ENCODE results near the gene TMEM184B.

The TMEM184B gene

DNA sequence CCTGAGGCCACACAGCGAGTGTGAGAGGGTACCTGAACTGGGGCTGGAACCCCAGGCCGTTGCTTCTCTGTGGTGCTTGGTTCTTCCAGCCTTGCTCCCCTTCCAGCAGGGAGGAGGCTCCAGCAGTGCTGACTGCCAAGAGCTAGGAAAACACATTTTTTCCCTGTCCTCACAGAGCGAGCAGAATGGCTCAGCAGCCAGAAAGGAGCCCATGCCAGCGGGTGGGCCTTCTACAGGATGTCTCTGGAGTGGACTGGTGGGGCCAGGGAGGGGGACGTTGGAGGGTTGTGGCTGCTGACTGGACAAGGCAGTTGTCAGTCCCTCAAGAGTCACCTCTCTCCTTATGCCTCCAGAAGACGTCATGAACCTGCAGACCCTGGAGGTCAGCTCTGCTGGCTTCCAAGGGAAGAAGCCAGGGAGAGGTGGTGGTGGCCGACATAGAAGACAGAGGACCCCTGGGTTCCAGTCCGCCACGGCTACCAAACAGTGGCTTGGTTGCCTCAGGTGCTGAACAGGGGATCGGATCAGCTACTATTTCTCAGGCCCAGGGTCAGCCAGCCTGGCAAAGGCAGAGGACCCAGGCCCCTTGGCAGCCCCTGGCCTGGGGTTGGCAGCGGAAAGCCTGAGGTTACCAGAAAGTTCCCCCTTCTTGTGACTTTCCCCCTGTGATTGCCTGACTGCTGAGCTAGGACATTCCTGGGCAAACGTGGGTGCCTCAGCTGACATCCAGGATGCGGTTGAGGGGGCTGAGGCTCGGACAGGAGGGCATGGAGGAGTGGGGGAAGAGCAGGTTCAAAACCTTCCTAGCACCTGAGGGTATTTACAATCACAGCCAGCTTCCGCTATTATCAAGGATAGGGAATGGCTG, 67.3 kb downstream of the TMEM184B start:
- DNase-seq (ENCODE audit: low read depth in 2 of 2) = no peak

DNA sequence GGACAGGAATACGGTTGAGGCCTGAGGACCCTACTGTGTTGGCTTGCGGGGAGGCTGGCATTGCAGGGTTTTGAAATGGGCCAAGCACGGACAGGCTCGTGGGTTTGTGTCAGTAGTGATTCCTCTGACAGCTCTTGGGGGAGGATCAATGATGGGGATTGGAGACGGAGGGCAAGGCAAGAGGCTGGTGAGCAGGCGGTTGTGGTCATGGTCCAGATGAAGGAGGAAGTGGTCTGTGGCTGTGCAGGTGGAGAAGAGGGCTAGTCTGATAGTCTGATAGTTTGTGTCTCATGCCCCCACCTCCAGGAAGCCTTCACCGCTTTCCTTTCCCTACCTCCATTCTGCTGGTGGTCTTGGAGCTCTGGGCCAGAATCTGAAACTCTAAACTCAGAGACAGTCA, 68.0 kb downstream of the TMEM184B start:
- DNase-seq (ENCODE audit: low read depth in 2 of 2) = no peak

DNA sequence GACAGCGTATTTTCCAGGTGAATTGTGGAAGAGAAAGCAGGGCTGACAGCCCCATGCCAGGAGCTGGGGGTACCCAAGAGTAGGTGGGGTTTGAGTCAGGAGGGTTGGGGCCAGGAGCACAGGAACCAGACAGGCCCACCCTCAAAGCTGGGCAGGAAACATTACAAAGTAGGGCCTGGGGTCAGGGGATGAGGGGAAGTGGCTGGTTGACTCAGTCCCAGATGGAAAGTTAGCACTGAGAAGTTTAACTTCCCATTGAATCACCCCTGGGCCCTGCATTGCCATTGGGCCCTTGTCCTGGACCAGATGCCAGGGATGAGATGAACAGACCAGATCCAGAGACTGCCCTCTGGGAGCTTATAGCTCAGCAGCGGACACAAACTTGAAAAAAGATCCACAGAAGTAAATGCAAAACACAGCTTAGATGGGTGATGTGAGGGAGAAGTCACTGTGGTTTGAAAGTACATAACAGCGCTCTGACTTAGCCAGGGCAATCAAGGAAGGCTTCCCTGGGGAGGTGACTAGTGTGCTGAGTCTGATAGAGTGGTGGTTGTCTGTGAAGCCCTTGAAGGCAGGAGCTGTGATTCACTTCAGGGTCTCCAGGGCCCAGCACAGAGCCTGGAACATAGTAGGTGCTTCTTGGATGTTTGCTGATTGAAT, 68.8 kb downstream of the TMEM184B start:
- DNase-seq (ENCODE audit: low read depth in 2 of 2) = no peak

DNA sequence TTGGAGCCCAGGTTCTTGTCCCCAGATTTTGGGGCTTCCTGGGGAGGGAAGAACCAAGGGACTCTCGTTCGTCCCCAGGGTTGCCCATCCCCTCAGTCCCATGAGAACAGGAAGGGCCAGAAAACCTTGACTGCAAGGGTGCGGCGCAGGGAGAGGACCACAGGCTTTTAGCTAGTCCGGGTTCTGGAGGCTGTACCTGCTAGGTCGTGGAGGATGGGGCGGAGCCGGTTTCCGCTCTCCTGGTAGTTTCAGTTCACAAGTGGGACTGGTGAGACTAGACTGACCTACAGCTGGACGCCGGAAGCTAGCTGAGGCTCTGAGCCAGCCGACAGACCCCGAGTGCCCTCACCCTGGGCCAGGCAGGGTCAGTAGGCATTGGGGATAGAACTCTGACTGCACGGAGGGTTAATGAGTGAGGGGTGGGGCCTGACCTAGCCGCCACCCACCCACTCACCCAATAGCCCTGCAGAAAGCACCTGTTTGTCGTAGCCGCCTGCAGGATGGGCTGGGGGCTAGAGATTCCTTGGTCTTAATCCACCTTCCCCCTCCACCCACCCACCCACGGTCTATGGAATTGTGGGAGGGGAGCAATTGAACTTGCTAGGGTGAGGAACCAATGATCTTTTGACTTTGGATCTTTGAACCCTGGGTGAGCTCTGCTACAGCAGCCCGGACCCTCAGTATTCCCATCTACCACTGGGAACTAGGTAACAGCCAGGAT, 69.6 kb downstream of the TMEM184B start:
- no peak for DNase-seq (ENCODE audit: low read depth in 2 of 2)

DNA sequence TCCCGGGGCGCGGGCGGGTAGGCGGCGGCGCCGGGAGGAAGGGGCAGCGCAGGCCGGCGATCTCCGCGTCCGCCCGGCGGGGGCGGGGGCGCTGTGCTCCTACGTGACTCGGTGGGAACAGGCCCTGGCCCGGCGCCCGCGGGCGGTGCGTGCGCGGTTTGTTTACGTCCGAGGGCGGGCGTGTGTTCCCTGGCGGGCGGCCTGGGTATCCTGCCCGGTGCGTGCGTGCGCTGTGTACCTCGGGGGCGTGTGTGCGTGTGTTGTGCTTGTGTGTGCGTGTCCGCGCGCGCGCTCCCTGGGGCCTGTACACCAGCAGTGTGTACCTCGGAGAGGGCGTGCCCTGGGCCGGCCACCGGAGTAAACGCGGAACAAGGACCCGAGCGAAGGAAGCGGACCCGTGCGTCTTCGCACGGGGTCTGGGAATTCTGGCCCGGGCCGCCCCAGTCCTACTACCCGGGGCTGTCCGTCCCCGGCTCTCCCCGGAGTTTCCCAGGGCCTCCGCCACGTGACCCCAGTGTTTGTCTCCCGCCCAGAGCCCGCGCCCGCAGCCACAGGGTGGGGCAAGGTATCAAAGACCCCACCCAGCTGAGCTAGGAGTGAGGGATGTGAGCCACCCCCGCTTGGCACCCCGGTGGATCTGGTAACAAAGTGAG, 70.2 kb downstream of the TMEM184B start:
- peak in 1 of 2 experiments; percentile 47 for DNase-seq (ENCODE audit: low read depth in 2 of 2)

DNA sequence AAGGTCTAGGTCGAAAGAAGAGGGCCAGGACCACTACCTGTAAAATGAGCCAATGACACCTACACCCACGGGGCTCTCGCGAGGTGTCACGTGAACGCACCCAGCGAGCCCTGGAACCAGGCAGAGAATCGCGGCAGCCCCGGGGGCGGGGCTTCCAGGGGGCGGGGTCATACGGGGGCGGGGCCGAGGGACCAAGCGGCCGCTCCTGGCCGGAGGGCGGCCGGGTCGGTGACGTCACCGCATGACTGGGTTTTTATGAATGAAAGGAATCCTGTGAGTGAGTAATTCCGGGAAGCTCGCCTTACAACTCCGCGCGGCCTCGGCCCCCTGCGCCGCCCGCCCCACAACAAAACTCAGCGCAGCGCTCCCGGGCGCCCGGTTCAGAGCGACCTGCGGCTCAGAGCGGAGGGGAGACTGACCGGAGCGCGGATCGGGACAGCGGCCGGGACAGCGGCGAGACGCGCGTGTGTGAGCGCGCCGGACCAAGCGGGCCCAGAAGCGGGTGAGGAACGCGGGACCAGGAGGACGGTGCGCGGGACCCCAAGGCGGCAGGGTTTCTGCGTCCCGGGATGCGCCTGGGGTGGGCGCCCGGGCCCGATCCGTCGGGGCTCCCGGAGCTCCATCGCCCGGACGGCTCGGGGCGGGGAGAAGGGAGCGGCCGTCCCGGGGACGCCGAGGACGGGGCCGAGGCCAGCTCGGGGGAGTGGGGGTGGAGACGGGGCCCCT, 70.9 kb downstream of the TMEM184B start, which contains the start of gene MAFF:
TSS of gene MAFF (plus strand) at position 284 of the 726 bp plus-strand sequence. CDS start 11,860 bp downstream, outside the sequence.
- peak; percentile 75 to 94 for DNase-seq (ENCODE audit: low read depth in 2 of 2)

DNA sequence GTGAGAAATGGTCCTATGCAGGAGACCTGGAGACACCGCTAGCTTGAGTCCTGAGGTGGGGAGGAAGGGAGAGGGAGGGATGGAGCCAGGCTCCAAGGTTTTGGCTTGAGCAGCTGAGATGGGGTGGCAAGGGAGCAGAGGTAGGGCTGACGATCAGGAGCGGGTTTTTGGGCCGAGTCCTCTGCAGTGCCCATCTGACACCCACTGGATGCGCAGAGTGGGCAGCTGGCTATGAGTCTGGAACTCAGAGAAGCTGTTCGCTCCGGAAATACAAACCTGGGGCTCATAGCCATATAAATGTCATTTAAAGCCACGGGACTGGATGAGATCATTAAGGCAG, 71.5 kb downstream of the TMEM184B start:
- no peak for DNase-seq (ENCODE audit: low read depth in 2 of 2)

DNA sequence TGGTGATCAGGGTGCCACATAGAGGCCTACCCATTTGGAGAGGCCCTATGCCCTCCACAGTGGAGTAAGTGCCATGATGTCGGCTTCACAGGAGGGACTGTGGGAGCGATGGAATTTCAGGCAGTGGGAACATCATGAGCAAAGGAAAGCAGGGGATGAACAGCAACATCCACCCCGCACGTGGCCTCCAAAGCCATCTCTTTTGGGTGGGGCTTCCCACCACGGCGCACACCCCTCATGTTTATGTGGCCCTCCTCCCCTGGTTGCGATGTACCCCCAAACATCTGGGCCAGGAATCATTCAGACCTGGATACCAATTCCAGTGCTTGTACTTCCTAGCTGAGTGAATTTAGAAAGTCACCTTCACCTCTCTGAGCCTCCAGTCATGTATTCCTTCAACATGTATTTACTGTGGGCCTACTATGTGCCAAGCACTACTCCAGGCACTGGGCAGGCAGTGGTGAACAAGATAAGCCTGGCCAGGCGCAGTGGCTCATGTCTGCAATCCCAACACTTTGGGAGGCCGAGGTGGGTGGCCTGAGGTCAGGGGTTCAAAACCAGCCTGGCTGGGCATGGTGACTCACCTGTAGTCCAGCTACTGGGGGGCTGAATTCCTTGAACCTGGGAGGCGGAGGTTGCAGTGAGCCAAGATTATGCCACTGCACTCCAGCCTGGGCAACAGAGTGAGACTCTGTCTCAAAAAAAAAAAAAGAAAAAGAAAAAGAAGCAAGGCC, 72.8 kb downstream of the TMEM184B start:
- DNase-seq (ENCODE audit: low read depth in 2 of 2) = no peak

DNA sequence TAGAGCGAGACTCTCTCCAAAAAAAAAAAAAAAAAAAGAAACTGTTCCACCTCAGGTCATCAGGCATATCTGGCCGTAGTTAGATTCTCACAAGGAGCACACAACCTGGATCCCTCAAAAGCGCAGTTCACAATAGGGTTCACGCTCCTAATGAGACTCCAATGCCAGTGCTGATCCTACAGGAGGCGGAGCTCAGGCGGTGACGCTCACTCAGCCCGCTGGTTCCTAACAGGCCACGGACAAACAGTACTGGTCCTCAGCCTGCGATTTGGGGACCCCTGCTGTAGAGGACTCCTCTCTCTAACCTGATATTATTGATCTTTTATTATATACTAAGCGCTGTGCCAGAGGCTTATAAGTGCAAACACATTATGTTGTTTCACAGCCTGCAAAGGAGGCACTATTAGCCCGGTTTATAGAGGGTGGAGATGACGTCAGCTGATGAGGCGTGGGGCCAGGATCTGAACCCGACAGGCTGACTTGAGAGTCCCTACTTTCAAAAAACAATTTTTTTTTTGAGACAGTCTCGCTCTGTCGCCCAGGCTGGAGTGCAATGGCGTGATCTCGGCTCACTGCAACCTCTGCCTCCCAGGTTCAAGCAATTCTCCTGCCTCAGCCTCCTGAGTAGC, 75.9 kb downstream of the TMEM184B start:
- no peak for DNase-seq (ENCODE audit: low read depth in 2 of 2)

DNA sequence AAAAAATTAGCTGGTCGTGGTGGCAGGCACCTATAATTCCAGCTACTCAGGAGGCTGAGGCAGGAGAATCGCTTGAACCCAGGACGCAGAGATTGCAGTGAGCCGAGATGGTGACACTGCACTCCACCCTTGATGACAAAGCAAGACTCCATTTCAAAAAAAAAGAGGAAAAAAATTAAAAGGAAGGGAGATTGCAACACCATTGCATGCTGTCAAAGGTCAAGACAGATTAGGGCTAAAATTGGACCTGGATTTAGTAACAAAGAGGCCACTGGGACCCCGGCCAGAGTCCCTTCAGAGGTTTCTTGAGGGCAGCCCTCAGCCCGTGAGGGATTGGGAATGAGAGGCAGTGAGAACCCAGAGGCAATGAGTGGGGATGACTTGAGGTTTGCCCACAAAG, 79.2 kb downstream of the TMEM184B start:
- no peak for DNase-seq (ENCODE audit: low read depth in 2 of 2)

DNA sequence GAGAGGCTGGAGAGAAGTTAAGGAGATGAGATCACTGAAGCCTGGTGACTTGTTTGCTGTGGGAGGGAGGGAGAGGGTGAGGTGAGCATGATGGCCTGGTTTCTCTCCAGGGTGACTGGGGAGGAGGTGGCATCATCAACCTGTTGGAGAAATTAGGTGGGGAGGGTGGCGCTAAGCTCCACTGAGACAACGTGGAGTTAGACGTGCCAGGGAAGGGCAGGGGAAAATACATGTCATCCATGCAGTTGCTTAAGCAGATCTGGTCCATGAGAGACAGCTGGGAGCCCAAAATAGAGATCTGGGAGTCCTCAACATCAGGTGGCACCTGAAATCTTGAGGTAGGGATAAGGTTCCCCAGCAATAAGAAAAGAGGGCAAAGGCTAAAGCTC, 80.3 kb downstream of the TMEM184B start:
- no peak for DNase-seq (ENCODE audit: low read depth in 2 of 2)

DNA sequence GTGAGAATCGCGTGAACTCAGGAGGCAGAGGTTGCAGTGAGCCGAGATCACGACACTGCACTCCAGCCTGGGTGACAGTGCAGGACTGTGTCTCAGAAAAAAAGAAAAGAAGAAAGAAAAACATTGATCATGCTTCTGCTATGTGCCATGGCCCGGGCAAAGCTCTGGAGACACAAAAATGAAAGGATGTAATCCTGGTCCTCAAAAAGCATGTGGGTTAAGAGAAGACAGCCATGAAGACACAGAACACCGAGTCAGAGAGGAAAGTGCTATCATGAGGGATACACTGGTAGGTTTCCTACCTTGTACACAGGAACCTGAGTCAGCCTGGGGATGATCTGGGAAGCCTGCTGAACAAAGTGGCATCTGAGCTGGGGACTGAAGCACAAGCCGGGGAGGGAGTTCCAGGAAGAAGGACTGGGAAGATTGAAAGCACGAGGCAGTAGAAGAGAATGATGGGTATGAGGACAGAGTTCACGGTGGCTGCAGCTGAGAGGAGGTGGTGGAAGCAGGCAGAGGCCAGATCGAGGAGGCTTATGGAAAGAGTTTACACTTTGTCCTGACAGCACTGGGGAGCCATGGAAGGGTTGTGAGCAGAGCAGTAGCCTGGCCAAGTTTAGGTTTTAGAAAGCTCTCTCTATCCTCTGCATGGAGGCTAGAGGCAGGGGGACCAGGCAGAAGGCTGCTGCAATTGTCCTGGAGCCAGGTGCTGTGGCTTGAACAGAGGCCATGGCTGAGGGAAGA, 80.9 kb downstream of the TMEM184B start:
- no peak for DNase-seq (ENCODE audit: low read depth in 2 of 2)

DNA sequence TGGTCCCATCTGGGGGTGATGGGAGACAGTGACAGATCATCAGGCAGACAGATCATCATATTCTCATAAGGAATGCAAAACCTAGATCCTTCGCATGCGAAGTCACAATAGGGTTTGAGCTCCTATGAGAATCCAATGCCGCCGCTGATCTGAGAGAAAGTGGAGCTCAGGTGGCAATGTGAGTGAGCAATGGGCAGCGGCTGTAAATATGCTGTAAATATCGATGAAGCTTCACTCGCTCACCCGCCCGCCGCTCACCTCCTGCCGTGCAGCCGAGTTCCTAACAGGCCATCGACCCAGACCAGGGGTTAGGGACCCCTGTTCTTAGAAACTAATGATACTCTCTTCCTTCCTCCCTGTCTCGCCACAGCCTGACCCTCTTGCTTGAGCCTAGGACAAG, 81.8 kb downstream of the TMEM184B start:
- no peak for DNase-seq (ENCODE audit: low read depth in 2 of 2)

DNA sequence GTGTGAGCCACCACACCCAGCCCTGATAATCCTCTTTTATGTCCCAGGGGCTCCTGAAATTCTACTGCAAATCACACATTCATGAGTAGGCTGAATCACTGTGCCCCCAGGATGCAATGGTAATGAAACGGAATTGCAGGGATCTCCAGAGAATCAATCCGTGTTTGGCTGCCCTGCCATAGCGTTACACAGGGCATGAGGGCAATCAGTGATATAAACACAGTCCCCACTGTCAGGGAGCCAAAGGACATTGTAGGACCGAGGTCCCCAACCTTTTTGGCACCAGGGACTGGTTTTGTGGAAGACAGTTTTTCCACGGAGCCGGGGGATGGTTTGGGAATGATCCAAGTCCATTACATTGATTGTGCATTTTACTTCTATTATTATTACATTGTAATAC, 82.2 kb downstream of the TMEM184B start:
- no peak for DNase-seq (ENCODE audit: low read depth in 2 of 2)

DNA sequence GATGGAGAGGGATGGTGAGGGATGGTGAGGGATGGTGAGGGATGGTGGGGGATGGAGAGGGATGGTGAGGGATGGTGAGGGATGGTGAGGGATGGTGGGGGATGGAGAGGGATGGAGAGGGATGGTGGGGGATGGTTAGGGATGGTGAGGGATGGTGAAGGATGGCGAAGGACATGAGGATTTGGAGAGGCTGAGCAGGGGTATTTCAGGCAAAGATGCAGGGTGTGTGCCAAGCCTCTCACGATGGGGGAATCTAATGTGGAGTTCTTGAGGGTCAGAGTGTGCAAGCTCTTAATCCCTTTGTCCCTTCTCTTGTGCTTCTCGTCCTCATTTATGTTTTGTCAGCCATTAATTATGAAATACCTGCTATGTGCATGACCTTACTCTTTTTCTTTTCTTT, 83.7 kb downstream of the TMEM184B start:
- no peak for DNase-seq (ENCODE audit: low read depth in 2 of 2)

DNA sequence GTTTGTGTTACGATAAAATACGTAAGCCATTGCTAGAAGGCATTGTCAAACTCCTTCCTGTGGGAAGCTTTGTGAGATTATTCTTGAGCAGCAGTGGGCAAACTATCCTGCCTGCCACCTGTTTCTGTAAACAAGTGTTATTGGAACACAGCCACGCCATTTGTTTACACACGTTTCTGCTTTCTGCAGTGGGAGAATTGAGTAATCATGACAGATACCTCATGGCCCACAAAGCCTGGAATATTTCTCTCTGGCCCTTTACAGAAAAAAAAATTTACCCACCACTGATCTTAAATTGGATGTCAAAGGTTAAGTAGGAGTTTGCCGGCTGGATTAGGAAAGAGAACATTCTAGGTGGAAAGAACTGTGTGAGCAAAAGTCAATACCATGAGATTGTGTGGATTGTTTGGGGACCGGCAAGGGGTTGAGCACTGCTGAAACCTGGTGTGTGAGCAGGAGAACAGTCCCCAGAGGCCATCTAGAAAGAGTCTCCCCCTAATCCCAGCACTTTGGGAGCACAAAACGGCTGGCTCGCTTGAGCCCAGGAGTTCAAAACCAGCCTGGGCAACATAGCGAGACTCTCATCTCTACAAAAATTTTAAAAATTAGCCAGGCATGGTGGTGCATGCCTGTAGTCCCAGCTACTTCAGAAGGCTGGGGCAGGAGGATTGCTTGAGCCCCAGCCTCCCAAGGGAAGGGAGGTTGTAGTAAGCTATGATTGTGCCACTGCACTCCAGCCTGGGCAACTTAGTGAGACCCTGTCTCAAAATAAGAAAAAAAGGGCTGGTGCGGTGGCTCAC, 85.2 kb downstream of the TMEM184B start:
- no peak for DNase-seq (ENCODE audit: low read depth in 2 of 2)

DNA sequence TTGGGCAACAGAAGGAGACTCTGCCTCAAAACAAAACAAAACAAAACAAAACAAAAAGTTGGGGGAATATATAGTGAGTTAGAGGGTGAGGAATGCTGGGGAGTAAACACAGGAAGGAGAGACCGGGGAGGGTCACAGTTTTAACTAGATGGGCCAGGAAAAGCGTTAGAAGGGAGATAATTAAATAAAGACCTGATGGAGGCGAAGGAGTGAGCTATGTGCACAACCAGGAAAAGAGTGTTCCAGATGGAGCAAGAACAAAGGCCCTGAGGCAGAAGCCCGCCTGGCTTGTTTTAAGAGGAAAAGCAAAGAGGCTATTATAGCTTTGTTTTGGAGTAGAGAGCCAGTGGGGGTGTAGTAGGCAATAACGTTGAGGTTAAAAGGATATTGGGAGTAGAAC, 86.4 kb downstream of the TMEM184B start:
- DNase-seq (ENCODE audit: low read depth in 2 of 2) = no peak

DNA sequence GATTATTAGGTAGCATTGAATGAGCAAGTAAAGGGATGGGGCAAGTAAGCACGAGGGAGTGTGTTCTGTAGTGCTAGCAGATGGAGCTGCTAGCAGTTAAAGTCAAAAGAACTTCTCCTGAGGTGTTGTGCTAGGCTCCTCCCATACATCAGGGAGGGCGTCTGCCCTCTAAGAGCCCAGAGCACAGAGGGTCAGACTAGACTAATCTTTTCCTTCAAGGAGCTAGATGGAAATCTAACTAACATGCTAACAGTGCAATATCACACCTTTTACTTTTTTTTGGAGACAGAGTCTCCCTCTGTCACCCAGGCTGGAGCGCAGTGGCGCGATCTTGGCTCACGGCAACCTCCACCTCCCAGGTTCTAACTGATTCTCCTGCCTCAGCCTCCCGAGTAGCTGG, 88.0 kb downstream of the TMEM184B start:
- DNase-seq (ENCODE audit: low read depth in 2 of 2) = no peak
